KMS-11 (cell line): ENCODE measurements around the gene ZFP92.

Source experiments
- H2AFZ ChIP-seq: fragments of 200-600 bp; sonication (generic); 2 replicates; pipeline ENCODE4 v1.6.1; 2016; ENCODE audit warnings: antibody characterized with exemption, mixed run types, low read depth
- H3K27ac ChIP-seq: fragments of 200-600 bp; sonication (generic); 2 replicates; pipeline ENCODE4 v1.6.1; 2016; ENCODE audit warnings: mild to moderate bottlenecking, mixed run types
- H3K27me3 ChIP-seq: fragments of 200-600 bp; sonication (generic); 2 replicates; pipeline ENCODE4 v1.6.1; 2017; ENCODE audit warnings: mild to moderate bottlenecking, low read depth, mixed run types, moderate library complexity; ENCODE audit not compliant: insufficient read depth
- H3K36me3 ChIP-seq: fragments of 200-600 bp; sonication (generic); 2 replicates; pipeline ENCODE4 v1.6.1; 2017; ENCODE audit warnings: mild to moderate bottlenecking, mixed run types; ENCODE audit not compliant: insufficient read depth
- H3K4me1 ChIP-seq: fragments of 200-600 bp; sonication (generic); 2 replicates; pipeline ENCODE4 v1.6.1; 2016; ENCODE audit warnings: mild to moderate bottlenecking, low read depth, mixed run types; ENCODE audit not compliant: poor library complexity, severe bottlenecking
- H3K4me2 ChIP-seq: fragments of 200-600 bp; sonication (generic); 2 replicates; pipeline ENCODE4 v1.7.0; 2016; ENCODE audit warnings: mild to moderate bottlenecking, mixed run types
- H3K4me3 ChIP-seq: fragments of 200-600 bp; sonication (generic); IDR thresholded peaks from 2 replicates; pipeline ENCODE4 v1.6.1; 2017; ENCODE audit warnings: low read depth, low read length, mixed read lengths; ENCODE audit not compliant: insufficient read depth
- H3K79me2 ChIP-seq: fragments of 200-600 bp; sonication (generic); 2 replicates; pipeline ENCODE4 v1.6.1; 2016; ENCODE audit warnings: low read depth, mixed run types; ENCODE audit not compliant: insufficient read depth
- H3K9ac ChIP-seq: fragments of 200-600 bp; sonication (generic); 2 replicates; pipeline ENCODE4 v1.6.1; 2016; ENCODE audit warnings: mild to moderate bottlenecking, mixed run types
- H4K20me1 ChIP-seq: fragments of 200-600 bp; sonication (generic); 2 replicates; pipeline ENCODE4 v1.6.1; 2016; ENCODE audit warnings: mild to moderate bottlenecking, mixed run types; ENCODE audit not compliant: insufficient read depth
- CTCF ChIP-seq: fragments of 200-600 bp; sonication (generic); conservative IDR thresholded peaks from 2 replicates; pipeline ENCODE4 v1.6.1; 2017; ENCODE audit warnings: low read depth, mild to moderate bottlenecking, antibody characterized with exemption, low read length, moderate library complexity, mixed read lengths

The ZFP92 gene

GRCh38 chrX:153445856-153446635 lies 34.8 kb downstream of the ZFP92 start, which contains the start of gene TREX2:
Gene TREX2 (minus strand): TSS chrX:153446056. CDS start chrX:153445430, 626 bp downstream.
- H3K9ac ChIP-seq, result no peak within 1 kb of the TSS
- no peaks in the 10 kb centered on the region for H3K36me3 ChIP-seq
- no peak within 1 kb of the TSS for H3K4me2 ChIP-seq
- H3K4me1 ChIP-seq, result no peaks in the 10 kb centered on the region
- H4K20me1 ChIP-seq, result no peaks in the 10 kb centered on the region
- no peaks in the 10 kb centered on the region for H3K79me2 ChIP-seq
- H3K27me3 ChIP-seq, result no peaks in the 10 kb centered on the region
- H3K4me3 ChIP-seq, result no peak within 1 kb of the TSS
- no peak within 1 kb of the TSS for H3K27ac ChIP-seq
- no peak for TF ChIP-seq CTCF
- H2AFZ ChIP-seq, result no peak within 1 kb of the TSS

- H3K27me3 ChIP-seq, result no peaks in the 10 kb centered on the region
- H3K9ac ChIP-seq, result no peak overlapping the region
- H3K4me2 ChIP-seq, result no peak overlapping the region
- no peak overlapping the region for H3K4me3 ChIP-seq
- H2AFZ ChIP-seq, result no peak overlapping the region
- no peaks in the 10 kb centered on the region for H3K79me2 ChIP-seq
- no peaks in the 10 kb centered on the region for H4K20me1 ChIP-seq
- no peaks in the 10 kb centered on the region for H3K36me3 ChIP-seq
- no peak overlapping the region for H3K27ac ChIP-seq
- TF ChIP-seq CTCF, result no peak
- H3K4me1 ChIP-seq, result no peaks in the 10 kb centered on the region
Measured at GRCh38 chrX:153446636-153446936, 35.3 kb downstream of the ZFP92 start.

- Histone ChIP-seq H3K9ac (no peak overlapping the region), H3K4me2 (no peak overlapping the region)
Measured at GRCh38 chrX:153446950-153447580, 35.8 kb downstream of the ZFP92 start.

GRCh38 chrX:153447581-153447960 lies 36.3 kb downstream of the ZFP92 start:
- H2AFZ ChIP-seq, result no peak overlapping the region
- H3K36me3 ChIP-seq, result no peaks in the 10 kb centered on the region
- H3K4me3 ChIP-seq, result no peak overlapping the region
- no peaks in the 10 kb centered on the region for H4K20me1 ChIP-seq
- TF ChIP-seq CTCF, result no peak
- H3K79me2 ChIP-seq, result no peaks in the 10 kb centered on the region
- no peak overlapping the region for H3K27ac ChIP-seq
- no peaks in the 10 kb centered on the region for H3K4me1 ChIP-seq
- no peaks in the 10 kb centered on the region for H3K27me3 ChIP-seq
- H3K4me2 ChIP-seq, result no peak overlapping the region
- no peak overlapping the region for H3K9ac ChIP-seq

More at GRCh38 chrX:153446950-153447580, 35.8 kb downstream of the ZFP92 start:
- Histone ChIP-seq H3K27ac (no peak overlapping the region), H3K36me3 (no peaks in the 10 kb centered on the region), H3K4me3 (no peak overlapping the region), H4K20me1 (no peaks in the 10 kb centered on the region), H2AFZ (no peak overlapping the region), H3K27me3 (no peaks in the 10 kb centered on the region), H3K4me1 (no peaks in the 10 kb centered on the region), H3K79me2 (no peaks in the 10 kb centered on the region)
- no peak for TF ChIP-seq CTCF
